GM10248 (cell line): Measurements from ENCODE around the gene PSD.

Experiments
- CTCF ChIA-PET: fragments of 300-600 bp; sonication (Branson Sonifier 250); formaldehyde crosslinking; extraction: SDS; loops from one replicate; lab custom pipeline; 2021; ENCODE audit warnings: antibody characterized with exemption; lab: Yijun Ruan, JAX
- POLR2A ChIA-PET: fragments of 350-650 bp; sonication (Branson Sonifier 250); formaldehyde crosslinking; extraction: SDS; loops from one replicate; lab custom pipeline; 2020; ENCODE audit warnings: antibody characterized with exemption; lab: Yijun Ruan, JAX
- DNase-seq: peaks from one replicate; pipeline ENCODE4 v3.0.0; 2012; ENCODE audit errors: extremely low spot score
- TF ChIP-seq, protein P1 (sequence below): IDR thresholded peaks from 2 replicates; pipeline ENCODE4 v1.5.1; 2012; ENCODE audit warnings: mild to moderate bottlenecking, low read depth; ENCODE audit errors: extremely low read depth, missing control alignments, control extremely low read depth

PSD gene

DNA sequence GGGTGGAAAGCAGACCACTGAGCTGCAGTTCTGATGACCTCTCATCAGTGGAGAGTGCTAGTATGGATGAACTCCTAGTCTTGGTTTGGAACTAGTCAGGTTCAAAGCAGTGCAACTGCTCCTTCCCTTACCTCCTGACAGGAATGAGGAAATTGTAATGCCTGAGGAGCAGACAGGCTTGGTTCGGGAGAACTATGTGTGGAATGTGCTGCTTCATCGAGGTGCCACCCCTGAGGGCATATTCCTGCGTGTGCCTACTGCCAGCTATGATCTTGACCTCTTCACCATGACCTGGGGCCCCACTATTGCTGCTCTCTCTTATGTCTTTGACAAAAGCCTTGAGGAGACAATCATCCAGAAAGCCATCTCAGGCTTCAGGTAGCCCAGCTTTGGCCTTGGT is 50.5 kb downstream of the PSD start:
- DNase-seq = no peak
- ChIA-PET POLR2A (interaction anchor here (0.6 kb wide), 1 partner anchor 224 kb away, joined by 4 read pairs; no protein-coding TSS in a partner anchor), CTCF (interaction anchor here (1.7 to 10.3 kb wide), 4 partner anchors 15 to 216 kb away, joined by 4 to 85 read pairs (median 9); no protein-coding TSS in a partner anchor)
- TF ChIP-seq, protein P1, sequence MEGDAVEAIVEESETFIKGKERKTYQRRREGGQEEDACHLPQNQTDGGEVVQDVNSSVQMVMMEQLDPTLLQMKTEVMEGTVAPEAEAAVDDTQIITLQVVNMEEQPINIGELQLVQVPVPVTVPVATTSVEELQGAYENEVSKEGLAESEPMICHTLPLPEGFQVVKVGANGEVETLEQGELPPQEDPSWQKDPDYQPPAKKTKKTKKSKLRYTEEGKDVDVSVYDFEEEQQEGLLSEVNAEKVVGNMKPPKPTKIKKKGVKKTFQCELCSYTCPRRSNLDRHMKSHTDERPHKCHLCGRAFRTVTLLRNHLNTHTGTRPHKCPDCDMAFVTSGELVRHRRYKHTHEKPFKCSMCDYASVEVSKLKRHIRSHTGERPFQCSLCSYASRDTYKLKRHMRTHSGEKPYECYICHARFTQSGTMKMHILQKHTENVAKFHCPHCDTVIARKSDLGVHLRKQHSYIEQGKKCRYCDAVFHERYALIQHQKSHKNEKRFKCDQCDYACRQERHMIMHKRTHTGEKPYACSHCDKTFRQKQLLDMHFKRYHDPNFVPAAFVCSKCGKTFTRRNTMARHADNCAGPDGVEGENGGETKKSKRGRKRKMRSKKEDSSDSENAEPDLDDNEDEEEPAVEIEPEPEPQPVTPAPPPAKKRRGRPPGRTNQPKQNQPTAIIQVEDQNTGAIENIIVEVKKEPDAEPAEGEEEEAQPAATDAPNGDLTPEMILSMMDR = no peak

DNA sequence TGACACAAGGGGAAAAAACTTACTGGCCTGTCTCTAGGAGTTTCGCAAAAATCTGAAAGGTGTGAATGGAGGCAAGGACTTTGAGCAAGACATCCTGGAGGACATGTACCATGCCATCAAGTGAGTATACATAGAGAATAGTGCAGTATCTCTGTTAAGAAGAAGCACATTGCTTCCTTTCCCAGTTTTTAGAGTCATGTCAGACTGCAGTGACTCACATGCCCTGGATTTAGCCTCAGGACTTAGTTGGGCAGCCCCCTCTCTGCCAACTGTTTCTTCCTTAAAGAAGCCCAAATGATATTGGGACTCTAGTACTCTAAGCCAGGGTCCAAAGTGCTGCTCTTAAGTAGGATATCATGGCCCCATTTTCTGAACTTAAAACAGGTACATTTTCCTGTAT is 51.1 kb downstream of the PSD start:
- no peak for DNase-seq
- ChIA-PET POLR2A (no interaction called here), CTCF (interaction anchor here (1.7 to 10.3 kb wide), 2 partner anchors 14 to 216 kb away, joined by 4 to 85 read pairs; no protein-coding TSS in a partner anchor)
- TF ChIP-seq, protein P1 = no peak

DNA sequence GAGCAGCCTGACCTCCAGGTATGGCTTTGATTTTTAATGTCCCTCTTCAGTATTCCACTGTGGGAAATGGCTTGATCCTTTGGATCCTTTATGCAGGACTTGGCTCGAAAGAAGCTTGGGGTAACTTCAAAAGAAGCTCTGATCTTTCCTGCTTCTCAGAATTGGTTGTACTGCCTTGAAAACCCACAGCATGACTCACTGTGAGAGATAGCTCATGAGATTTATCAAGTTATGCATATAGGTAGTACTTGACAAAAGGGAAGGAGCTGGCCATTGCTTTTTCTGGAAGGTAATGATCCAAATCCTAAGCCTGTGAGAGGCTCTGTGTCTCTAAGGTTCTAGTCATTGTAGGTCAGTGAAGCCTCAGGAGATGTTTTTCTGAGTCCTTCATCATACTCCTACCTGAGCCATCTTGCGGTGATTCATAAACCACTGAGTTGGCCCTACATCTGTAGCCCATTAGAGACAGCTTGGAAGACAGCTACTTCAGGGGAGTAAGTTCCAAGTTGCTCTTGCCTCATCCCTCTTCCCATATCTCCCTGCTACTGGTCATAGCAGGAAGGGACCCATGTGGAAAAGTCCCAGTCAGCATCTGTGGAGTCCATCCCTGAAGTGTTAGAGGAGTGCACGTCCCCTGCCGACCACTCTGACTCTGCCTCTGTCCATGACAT is 59.7 kb downstream of the PSD start:
- POLR2A ChIA-PET = interaction anchor here (0.7 kb wide), 1 partner anchor 182 kb away, joined by 3 read pairs; no protein-coding TSS in a partner anchor
- TF ChIP-seq, protein P1 = no peak
- no peak for DNase-seq
- CTCF ChIA-PET = interaction anchor here (1.1 to 17.4 kb wide), 6 partner anchors 8 to 127 kb away, joined by 3 to 566 read pairs (median 4); partner anchors contain the start of genes ELOVL3, FBXL15 and PITX3

DNA sequence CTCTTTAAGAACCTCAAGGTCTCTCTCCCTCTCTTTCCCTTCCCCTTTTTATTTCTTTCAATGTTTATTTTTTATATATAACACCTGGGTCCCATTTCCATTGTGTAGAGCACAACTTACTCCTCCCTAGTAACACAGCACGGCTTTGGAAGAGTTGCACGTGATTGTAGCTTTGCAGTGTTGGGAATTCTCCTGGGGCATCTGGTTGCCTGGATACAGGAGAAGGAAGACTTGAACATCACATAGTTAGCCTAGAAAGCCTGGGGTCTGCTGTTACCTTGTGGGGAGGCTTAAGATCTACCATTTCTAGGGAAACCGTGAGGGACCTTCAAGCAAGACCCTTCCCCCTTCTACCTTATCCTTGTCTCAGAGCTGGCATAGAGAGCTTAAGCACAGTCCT is 64.1 kb downstream of the PSD start:
- DNase-seq = no peak
- ChIA-PET CTCF (interaction anchor here (0.8 to 17.4 kb wide), 15 partner anchors 8 to 225 kb away, joined by 3 to 566 read pairs (median 7); partner anchors contain the start of genes ELOVL3 and PITX3), POLR2A (interaction anchor here (0.6 kb wide), 1 partner anchor 128 kb away, joined by 3 read pairs; no protein-coding TSS in a partner anchor)
- TF ChIP-seq, protein P1 = no peak
